ENCODE measurements around the gene METTL4.

Gene METTL4, protein sequence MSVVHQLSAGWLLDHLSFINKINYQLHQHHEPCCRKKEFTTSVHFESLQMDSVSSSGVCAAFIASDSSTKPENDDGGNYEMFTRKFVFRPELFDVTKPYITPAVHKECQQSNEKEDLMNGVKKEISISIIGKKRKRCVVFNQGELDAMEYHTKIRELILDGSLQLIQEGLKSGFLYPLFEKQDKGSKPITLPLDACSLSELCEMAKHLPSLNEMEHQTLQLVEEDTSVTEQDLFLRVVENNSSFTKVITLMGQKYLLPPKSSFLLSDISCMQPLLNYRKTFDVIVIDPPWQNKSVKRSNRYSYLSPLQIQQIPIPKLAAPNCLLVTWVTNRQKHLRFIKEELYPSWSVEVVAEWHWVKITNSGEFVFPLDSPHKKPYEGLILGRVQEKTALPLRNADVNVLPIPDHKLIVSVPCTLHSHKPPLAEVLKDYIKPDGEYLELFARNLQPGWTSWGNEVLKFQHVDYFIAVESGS

DNA sequence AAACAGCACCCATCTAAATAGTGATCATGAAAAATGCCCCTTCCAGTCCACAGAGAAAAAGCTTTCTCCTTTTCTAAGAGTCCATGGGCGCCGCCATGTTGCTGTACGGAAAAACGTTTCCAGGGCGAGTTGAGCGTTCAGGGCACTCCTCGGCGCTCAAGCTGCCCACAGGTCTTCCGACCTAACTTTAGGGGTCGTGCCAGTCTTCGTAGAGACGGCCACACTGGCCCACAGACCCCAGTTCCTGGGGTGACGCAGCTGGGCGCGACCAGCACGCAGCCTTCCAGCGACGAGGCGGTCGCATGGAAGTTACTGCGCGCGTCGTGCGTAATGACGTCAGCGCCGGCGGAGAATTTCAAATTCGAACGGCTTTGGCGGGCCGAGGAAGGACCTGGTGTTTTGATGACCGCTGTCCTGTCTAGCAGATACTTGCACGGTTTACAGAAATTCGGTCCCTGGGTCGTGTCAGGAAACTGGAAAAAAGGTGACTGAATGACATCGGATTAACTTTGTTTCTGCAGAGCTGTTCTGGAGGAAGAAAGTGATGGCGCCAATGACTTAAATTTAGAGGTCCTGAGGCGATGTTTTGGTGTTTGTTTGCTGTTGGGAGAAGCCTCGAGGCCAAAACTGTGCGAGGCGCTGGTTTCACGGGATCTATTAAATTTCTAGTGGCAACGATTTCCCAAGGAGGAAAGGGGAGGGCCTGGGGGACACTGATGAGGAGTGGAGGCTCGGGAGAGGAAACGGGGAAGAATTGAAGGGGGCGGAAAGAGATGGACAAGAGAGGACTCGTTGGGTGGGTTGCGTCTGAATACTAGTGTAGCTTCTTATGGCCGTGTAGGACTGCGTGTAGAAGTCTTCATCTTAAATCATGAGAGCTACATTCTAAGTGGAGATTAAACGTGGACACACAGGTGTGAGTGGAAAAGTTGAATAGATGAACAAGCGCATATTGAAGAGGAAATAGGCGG, at the start of gene METTL4, which contains the start of gene NDC80:
TSS of gene METTL4 (minus strand) at position 306 of the 971 bp plus-strand sequence. CDS start 4,289 bp downstream, outside the sequence.
TSS of gene NDC80 (plus strand) at position 358 of the 971 bp plus-strand sequence. CDS start 1,429 bp downstream, outside the sequence.
- peak; percentile 3 to 20 for DNase-seq

DNA sequence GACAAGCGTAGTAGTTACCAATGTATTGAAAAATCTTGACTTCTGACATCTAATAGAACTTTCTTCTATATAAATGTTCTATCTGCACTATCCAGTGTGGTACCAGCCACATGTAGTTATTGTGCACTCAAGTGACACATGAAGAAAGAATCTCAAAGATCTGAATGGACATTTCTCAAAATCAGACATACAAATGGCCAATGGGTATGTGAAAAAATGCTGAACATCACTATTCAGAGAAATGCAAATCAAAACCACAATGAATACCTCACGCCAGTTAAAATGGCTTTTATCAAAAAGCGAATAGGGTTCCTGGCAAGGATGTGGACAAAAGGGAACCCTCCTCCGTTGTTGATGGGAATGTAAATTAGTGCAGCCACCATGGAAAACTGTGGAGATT, 46.7 kb upstream of the METTL4 start:
- no peak for DNase-seq

DNA sequence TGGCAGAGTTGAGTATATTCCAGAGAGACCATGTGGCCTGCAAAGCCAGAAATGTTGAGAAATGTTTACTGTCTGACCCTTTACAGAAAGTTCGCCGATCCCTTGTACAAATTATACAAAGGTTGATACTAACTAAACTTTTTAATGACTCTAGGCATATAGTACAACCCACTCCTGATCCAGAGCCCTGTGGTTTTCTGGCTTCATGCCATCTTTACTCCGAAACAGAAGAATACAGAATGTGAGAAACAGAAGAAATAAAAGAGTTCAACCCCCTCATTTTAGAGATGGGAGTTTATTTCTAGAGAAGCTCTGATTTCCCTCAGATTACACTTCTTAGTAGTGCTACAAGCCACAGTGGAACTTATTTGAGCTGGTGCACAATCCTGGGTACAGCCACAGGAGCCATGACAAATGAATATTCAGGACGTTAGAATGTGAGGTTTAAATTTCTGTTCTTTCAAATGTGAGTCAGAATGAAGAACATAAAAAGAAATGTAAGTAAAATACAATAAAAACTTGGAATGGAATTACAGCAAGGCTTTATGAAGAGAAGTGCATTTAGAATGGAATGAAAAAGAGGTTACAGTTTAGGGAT, 46.2 kb upstream of the METTL4 start:
- DNase-seq: no peak

DNA sequence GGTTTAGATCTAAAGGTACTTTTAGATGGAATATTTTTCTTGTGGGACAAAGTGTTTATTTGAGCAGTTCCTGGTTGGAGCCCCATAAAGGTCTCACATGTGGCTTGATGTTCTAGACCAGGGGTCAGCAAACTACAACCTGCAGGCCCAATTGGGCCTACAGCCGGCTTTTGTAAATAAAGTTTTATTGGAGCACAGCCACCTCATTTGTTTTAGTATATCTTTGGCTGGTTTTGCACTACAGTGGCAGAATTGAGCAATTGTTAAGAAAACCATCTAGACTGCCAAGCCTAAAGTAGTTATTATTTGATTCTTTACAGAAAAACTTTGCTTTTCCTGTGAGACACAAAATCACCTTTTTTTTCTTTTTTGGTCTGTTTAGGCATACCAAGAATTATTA, 41.7 kb upstream of the METTL4 start:
- no peak for DNase-seq

DNA sequence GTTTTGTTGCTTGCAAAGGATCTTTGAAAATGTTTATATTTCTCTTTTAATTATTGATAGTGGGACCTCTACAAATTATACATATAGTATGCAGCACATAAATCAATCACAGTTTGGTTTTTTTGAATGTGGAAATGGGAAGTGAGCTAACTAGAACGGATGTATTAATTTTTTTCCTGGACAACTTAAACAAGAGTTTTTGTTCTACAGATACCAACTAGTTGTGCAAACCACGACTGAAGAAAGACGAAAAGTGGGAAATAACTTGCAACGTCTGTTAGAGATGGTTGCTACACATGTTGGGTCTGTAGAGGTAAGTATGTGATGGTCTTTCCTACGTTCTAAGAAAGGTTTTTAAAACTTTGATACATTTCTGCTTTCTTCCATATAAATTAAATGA, 39.2 kb upstream of the METTL4 start:
- no peak for DNase-seq

DNA sequence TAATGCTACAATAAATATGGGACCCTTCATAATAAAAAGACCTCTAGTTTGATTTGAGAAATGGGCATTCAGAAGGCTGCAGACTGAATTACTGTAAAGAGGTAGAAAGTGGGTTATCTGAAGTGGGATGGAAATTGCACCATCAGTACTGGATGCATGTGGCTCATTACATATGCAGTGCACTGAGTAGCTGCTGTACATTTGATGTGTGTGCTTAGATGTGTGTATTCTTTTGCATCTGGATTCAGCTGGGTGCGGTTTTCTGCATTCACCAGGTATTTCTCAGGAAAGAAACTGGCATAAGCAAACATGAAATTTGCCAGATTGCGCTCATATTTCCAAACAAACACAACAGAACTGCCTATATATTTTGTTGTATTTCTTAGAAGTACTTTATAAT, 38.3 kb upstream of the METTL4 start:
- DNase-seq: no peak

DNA sequence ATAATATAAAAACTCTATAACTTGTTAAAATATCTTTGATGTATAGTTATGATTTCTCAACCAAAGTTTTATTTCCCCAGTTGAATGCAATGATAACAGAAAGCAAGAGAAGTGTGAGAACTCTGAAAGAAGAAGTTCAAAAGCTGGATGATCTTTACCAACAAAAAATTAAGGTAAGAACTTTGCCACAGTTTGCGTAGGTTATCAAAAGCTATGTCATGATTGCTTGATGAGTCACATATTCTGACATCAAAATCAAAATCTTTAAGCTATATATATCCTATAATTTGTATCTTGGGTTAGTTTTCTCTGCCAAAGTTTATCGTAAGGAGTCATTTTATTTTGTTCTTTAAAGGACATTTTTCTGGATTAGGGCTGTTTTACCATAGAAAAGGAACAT, 35.0 kb upstream of the METTL4 start:
- no peak for DNase-seq

DNA sequence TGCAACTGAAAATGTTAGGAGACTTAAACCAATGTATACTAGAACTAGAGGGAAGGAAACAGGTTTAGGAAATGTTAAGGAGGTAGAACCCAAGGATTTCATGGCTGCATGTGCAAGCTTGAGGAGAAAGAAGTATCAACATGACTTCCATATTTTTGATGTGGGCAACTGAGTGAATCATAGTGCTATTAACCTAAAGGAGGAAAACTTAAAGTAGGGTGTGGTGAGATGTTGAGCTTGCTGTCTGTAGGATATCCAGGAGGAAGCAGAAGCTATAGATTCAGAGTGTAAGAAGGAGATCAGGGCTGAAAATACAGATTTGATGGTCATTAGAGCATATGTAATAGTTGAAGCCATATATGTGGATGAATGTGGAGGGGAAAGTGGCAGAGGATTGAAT, 31.5 kb upstream of the METTL4 start:
- no peak for DNase-seq

DNA sequence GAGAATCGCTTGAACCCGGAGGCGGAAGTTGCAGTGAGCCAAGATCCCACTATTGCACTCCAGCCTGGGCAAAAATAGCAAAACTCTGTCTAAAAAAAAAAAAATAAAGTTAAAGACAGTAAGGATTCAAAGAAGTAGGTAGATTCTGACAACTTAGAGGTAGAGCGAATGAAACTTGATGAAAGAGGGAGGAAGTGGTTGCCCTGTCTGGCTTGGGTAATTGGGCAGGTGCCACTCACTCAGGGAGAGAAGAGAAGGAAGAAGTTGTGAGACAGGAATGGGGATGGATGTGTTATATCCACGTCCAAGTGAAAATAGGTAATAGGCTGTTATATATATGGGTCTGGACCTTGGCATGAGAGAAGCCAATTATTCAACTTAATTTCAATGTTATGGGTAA, 26.3 kb upstream of the METTL4 start:
- DNase-seq: no peak

DNA sequence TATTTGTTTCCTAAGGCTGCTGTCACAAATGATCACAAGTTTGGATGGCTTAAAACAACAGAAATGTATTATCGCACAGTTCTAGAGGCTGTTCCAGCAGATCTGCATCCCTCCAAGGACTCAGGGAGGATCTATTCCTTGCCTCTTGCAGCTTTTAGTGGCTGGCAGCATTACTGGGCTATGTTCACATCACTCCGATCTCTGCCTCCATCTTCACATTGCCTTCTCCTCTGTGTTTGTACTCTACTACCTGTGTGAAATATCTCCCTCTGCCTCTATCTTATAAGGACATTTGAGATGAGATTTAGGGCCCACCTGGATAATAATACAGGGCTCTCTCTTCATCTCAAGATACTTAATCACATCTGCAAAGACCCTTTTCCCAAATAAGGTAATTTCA, 19.0 kb upstream of the METTL4 start:
- no peak for DNase-seq

DNA sequence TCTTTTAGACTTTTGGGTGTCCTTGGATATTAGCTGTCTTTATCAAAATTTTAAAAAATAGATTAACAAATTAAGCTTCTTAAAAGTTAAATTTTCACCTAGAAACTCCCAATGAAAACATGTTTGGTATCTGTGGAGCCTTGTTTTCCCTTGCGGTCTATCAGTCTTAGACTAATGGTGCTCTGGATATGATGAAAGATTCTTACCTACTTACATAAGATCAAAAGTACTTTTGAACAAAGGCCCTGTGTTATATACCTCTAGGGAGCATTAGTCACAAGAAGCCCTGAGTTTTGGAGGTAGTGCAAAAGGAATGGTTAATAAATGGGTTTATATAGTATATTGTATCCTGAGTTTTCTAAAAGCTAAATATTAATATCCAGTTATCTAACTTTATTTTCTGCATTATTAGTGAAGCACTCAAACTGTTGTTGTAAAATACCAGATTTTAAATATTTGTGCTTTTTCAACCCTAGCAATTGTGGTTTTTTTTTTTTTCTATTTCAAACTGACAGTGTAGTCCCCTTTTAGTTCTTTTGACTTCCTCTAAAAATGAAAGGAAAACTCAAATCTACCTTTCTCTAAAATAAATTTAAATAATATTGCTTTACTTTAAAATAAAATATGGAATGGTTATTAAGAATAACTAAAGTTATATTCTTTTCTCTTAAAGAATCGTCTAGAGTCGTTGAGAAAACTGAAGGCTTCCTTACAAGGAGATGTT, 18.2 kb upstream of the METTL4 start:
- no peak for DNase-seq

DNA sequence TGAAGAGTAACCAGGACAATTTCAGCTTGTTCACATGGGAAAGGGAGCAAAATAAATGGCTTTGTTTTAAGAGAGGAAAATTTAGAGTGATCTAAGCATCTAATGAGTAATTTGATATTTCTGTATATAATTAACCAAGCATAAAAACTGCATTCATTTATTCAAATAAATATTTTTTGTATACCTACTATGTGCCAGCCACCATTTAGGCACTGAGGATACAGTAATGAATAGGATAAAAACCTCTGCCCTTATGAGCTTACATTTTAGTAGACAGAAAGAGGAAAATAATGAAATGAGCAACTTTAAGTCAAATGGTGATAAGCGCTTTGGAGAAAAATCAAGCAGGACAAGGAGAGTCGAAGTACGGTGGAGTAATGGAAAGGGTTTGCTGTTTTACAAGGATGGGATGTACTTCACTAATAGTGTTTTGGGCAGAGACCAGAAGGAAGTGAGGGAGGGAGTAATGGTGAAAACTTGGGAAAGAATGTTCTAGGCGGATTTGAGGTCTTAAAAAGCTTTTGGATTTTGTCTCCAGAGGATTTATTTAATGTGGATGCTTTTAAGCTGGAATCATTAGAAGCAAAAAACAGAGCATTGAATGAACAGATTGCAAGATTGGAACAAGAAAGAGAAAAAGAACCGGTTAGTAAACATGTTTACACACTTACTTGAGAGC, 17.5 kb upstream of the METTL4 start:
- no peak for DNase-seq

DNA sequence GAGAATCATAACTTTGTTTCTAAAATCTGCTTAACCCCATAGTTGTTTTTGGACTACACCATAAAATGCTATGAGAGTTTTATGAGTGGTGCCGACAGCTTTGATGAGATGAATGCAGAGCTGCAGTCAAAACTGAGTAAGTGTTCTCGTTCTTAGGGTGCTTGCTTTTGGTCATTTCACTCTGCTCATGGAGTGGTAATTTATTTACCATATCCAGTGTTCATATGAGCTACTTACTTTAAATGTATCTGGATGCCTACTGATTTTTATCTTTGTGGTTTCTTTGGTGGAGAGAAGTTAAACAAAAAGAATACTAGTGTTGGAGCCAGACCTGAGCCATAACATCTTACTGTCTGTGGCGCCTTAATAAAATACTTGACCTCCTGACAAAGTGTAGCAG, 16.5 kb upstream of the METTL4 start:
- DNase-seq: no peak

DNA sequence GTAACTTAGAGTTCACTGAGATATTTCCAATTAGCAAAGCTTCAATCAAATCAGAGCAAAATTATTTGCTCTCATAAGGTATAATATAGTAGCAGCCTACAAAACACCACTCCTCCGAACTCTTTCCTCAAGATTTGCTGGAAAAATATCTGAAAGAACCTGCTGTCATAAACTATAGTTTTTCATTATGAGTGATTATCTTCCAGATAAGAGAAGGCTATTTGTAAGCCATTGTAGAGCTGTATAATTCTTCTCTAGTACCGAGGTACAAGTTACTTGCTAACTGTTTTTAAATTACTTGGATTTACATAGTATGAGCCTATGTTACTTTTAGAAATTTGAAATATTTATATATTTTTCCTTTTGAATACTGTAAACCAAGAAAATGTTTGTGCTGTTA, 2.1 kb upstream of the METTL4 start:
- DNase-seq: no peak

DNA sequence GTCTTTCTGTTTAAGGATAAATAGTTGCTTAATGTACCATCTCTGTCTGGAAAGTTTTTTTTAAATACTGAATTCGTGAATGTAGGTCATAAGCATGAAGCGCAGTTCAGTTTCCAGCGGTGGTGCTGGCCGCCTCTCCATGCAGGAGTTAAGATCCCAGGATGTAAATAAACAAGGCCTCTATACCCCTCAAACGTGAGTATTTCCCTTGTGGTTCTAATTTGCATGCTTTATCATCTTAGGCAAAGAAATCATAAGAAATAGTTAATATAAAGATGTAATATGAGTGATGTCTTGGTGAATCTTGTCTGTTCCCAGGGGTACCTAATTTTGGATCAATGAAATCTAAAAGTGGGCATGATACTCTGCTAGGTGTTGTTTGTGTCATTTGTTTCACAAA, 1.6 kb upstream of the METTL4 start:
- no peak for DNase-seq

DNA sequence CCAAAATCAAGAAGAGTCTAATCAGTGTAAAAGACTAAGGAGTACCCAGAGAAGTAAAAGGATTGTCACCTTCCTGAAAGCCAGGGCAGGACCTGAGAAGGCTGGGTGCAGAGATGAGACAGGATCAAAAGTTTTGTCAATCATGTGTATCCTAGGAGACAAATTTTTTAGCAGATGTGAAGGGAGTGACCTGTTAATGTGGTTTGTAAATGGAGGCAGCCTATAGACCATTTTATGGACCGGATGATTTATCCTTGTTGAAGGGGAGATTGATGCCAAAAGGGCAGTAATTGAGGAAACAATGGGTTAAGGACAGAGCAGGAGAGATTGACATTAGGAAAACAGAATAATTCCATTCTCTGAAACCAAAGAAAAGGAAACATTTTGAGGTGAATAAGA, 865 bp upstream of the METTL4 start:
- DNase-seq: no peak

DNA sequence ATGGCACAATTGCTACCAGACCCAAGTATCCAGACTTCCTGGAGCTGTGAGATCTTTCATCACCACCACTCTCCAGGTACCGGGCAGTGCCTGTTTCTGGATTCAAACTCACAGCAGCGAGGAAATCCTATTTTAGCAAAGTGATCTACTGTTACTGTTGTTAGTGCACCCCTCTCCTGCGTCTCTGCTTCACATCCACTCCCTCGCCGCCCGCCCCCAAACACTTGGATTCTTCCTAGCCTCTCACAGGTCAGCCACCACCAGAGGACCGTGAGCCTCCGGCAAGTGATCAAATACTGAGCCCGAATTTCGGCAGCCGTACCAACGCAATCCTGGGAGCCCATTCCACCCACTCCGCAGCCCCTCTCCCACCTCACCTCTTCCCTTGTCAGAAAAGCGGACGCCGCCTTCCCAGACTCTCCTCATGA, 519 bp downstream of the METTL4 start:
- peak in 1 of 2 experiments; percentile 19 for DNase-seq

DNA sequence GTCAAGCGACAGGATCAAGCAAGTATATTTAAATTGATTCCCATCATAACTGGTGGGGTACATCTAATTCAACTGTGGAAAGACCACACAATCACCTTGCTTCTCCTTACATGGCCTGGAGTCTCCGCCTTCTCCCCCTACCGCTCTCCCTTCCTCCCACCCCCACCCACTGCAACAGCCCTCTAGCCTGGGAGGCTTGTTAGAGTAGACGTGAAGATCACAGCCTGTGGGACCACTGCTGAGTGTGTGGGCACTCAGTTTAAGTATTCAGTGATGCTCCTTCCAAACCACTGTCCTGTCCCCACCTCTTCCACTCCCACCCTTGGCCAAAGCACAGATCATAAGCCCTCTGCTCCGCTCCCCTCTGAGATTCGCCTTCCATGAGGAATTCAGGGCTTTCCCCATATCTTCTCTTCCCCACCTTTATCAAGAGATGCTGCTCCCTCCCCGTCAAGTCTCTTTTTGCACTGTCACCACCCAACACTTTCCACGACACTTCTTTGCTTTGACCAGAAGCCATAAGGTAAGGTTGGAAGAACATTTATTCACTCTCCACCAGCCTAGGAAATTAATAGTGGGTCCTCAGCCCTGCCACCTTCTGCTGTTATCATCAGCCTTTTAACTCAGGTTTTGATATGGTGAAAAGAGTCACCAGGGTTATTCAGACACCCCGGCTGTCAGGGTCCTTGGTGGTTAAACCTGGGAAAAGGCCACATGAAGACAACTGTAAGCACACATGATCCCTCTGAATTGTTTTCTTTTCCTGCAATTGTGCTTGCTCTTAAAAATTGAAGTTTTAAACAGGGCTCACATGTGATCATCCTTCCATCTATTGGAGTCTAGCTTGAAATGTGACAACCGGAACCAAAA, 1.7 kb downstream of the METTL4 start:
- DNase-seq: no peak

DNA sequence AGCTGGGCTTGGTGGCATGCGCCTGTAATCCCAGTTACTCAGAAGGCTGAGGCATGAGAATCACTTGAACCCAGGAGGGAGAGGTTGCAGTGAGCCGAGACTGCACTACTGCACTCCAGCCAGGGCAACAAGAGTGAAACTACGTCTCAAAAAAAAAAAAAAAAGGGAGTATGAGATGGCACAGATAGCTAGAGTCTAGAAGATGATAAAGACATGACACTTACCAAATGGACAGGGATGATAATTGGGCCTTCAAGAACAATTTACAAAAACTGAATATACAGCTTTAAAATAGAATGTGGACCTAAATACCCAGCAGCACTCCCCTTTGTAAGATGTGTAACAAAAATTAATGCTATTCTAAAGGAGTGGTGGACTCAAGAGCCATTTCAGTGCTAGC, 2.7 kb downstream of the METTL4 start:
- no peak for DNase-seq

DNA sequence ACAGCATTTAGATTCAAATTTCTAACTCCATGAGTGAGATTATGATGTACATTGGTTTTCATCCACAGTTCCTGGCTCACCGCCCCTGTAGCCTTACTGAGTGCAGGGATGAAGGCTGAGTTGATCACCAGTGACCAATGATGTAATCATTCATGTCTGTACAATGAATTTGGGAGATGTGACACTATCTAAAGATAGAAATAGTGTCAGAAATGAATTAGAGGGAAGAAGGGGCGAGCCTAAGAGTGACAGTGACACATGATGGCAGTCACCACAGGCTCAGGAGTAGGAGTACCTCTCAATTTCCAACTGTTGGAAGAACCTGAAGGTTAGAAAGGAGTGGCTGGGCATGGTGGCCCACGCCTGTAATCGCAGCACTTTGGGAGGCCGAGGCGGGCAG, 3.2 kb downstream of the METTL4 start:
- no peak for DNase-seq

DNA sequence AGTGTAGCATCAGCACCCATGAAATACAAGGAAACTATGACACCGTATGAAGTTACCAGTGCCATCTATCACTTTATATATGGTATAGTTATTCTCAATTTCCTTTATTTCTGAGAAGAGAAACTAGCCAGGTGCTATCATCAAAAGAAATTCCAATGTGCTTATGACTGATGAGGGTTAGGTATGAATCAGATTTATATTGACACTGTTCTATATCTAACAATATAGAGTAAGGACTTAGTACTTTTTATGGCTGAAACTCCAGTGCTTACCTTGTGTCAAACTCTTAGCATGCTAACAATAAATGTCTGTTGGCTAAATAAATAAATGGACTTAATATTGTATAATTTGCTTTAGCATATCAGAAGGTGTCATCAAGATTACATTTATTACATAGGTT, 6.9 kb downstream of the METTL4 start:
- no peak for DNase-seq

Data from cerebellar nuclear complex (tissue), 1 donor.